Dendritic cell treated with granulocyte-macrophage colony-stimulating factor and Interleukin-4, amounts not matched to agents 40 ng/mL and 50 ng/mL, for 4 days (primary cell): ENCODE data around the gene POLA2.

ENCODE experiments used
- H3K27ac Mint-ChIP-seq: one replicate; pipeline ENCODE4 v1.8.0; 2022; ENCODE audit warnings: mild to moderate bottlenecking, mixed read lengths
- H3K27me3 Mint-ChIP-seq: one replicate; pipeline ENCODE4 v1.8.0; 2022; ENCODE audit warnings: mild to moderate bottlenecking, mixed read lengths
- H3K36me3 Mint-ChIP-seq: one replicate; pipeline ENCODE4 v1.8.0; 2022; ENCODE audit warnings: low read depth, mixed read lengths
- H3K4me1 Mint-ChIP-seq: one replicate; pipeline ENCODE4 v1.8.0; 2022; ENCODE audit warnings: low read depth, mixed read lengths
- H3K4me3 Mint-ChIP-seq: one replicate; pipeline ENCODE4 v1.8.0; 2022; ENCODE audit warnings: mild to moderate bottlenecking, moderate library complexity, mixed read lengths
- H3K9me3 Mint-ChIP-seq: one replicate; pipeline ENCODE4 v1.8.0; 2022; ENCODE audit warnings: mixed read lengths
- intact Hi-C: fragments of 100-400 bp; cut with micrococcal nuclease; formaldehyde crosslinking; loops from one replicate; pipeline ENCODE4 v1.15.0; 2022

Gene POLA2

DNA sequence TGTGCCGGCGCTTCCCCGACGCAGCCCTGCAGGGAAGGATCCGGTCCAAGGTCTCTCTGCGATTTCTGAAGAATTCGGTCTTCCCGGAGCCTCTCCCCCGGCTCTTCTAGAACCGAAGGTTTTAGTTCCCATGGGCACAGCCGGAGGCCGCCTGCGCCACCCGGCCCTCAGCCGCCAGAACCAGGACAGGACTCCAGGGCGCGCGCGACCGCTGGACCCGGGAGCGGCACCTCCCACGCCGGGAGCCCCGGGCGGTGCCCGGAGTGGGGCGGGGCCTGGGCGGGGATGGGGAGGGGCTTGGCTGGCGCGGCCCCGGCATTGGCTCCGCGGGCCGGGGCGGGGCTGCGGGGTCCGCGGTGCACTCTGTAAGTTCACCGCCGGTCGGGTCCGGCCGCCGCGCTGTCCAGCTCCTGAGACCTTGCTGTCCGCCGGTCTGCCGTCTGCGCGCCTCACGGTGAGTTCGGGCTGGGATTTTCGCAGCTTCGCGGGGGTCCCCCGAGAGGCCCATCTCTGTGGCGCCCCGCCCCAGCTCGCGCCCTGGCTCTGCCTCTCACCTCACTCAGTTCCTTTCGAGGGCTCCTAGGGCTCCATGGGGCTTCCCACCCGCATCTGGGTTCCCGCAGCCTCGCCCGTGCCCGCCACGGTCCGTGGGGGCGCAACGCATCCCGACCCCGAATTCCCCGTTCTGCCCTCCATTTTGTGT is 52.9 kb downstream of the POLA2 start, which contains the start of gene CDC42EP2:
TSS of gene CDC42EP2 (plus strand) at position 366 of the 703 bp plus-strand sequence. CDS start 6,033 bp downstream, outside the sequence.
- intact Hi-C loops, result loop anchor here (1.0 to 2.0 kb wide), 3 partner anchors 14 to 39 kb away; no protein-coding TSS in a partner anchor
- Mint-ChIP-seq H3K27ac (peak within 1 kb of the TSS; percentile 88), H3K27me3 (peaks cover 5% of the 10 kb centered on the region), H3K9me3 (no peaks in the 10 kb centered on the region), H3K4me3 (peak within 1 kb of the TSS; percentile 87), H3K4me1 (peaks cover 64% of the 10 kb centered on the region), H3K36me3 (peaks cover 12% of the 10 kb centered on the region)

- intact Hi-C loops, result loop anchor here (1.0 to 2.0 kb wide), 3 partner anchors 13 to 40 kb away; no protein-coding TSS in a partner anchor
- Mint-ChIP-seq H3K9me3 (no peaks in the 10 kb centered on the region), H3K4me1 (peaks cover 57% of the 10 kb centered on the region), H3K27ac (peak overlapping the region; percentile 88), H3K36me3 (peaks cover 12% of the 10 kb centered on the region), H3K27me3 (peaks cover 5% of the 10 kb centered on the region), H3K4me3 (peak overlapping the region; percentile 87)
Measured at GRCh38 chr11:65315204-65315865, 53.6 kb downstream of the POLA2 start.

DNA sequence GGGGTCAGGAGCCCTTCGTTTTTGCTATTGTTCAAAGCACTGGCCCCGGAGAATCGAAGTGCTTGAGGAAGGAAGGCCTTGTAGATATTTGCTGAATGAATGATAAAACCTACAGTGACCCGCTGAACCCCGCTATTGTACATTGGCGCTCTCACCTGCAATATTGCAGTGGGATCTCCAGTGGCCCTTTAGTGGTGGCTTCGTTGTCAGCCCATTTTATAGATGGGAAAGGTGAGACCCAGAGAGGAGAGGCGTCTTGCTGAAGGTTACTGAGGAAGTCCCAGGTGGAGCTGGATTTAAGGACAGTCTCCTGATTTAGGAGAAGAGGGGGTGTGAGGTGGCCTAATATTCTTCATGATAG is 54.1 kb downstream of the POLA2 start:
- no peaks in the 10 kb centered on the region for H3K9me3 Mint-ChIP-seq
- intact Hi-C loops, result loop anchor here (1.0 to 2.0 kb wide), 3 partner anchors 13 to 41 kb away; no protein-coding TSS in a partner anchor
- H3K4me3 Mint-ChIP-seq, result peak overlapping the region; percentile 87
- H3K36me3 Mint-ChIP-seq, result peaks cover 17% of the 10 kb centered on the region
- peaks cover 5% of the 10 kb centered on the region for H3K27me3 Mint-ChIP-seq
- H3K4me1 Mint-ChIP-seq, result peaks cover 52% of the 10 kb centered on the region
- peak overlapping the region; percentile 88 for H3K27ac Mint-ChIP-seq

DNA sequence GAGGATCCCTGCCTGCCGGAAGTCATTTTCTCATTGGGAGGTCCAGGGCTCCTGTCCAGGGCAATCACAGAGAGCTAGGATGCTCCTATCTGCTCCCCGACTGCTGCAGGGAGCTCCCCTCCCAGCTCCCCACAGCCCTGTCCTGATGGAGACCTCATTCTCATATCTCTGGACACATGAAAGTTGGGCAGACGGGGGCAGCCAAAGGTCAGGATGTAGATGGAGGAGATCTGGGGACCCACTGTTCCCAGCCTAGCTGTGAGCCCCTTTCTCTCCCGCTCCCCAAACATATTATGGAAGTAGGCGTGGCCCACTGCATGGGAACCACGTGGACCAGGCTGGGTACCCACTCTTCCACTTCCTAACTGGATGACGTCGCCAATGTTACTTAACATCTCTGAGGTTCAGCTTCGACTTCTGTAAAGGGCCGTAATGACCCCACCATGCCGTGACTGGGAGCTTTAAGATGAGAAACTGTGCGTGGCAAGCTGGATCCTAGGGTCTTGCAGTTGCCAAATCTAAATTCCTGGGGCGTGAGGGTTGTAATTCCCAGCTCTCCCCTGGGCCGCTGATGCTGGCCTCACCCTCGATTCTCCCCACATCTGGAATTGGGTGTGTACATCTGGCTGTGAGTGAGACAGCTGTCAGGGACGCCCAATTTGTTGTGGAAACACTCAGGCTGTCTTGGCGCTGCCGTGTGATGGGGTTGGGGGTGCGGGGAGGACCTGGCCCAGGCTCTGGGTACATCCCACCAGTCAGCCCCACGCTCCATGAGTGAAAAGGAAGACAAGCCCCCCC is 54.7 kb downstream of the POLA2 start:
- Mint-ChIP-seq H3K4me3 (peak overlapping the region; percentile 87), H3K4me1 (peaks cover 47% of the 10 kb centered on the region), H3K27ac (peak overlapping the region; percentile 88), H3K27me3 (peaks cover 5% of the 10 kb centered on the region), H3K9me3 (no peaks in the 10 kb centered on the region), H3K36me3 (peaks cover 23% of the 10 kb centered on the region)
- intact Hi-C loops, result no loop called here

DNA sequence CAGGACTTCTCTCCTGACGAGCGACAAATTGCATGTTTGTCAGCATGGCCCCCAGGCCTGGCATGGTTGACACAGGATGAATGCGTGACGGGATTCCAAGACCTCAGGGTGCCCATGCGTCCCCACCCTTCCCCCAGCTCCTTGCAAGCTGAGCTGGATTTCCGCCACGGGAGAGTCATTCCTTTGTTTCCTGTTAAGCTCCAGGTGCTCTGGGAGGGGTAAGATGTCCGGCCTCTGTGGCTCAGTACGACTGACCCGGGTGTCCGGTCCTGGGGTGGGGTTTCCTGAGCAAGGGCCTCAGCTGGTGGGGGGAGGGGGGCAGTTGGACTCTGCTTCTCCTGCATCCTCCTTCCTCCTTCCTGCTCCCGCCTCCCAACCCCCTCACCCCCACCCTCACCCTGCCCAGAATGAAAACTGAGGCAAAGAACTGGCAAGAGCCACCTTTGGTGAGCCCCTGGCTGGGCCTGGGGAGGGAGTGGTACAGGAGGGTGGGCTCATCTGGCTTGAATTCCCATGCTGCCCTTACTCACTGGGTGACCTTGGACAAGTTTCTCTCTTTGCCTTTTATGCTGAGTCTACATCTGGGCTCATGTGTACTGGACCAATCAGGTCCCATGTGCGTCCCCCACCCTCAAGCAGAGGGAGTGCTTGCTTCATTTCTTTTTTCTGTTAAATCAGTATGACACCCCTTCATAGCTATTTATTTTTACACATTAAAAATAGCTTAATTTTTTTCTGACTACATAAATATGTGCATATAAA is 55.4 kb downstream of the POLA2 start:
- Mint-ChIP-seq H3K4me1 (peaks cover 39% of the 10 kb centered on the region), H3K27me3 (peaks cover 5% of the 10 kb centered on the region), H3K27ac (no peak overlapping the region), H3K9me3 (no peaks in the 10 kb centered on the region), H3K4me3 (no peak overlapping the region), H3K36me3 (peaks cover 31% of the 10 kb centered on the region)
- intact Hi-C loops, result no loop called here

GRCh38 chr11:65320386-65321075 is 58.8 kb downstream of the POLA2 start:
- no peak overlapping the region for H3K27ac Mint-ChIP-seq
- intact Hi-C loops, result no loop called here
- H3K9me3 Mint-ChIP-seq, result no peaks in the 10 kb centered on the region
- H3K27me3 Mint-ChIP-seq, result no peaks in the 10 kb centered on the region
- no peak overlapping the region for H3K4me3 Mint-ChIP-seq
- H3K4me1 Mint-ChIP-seq, result peaks cover 19% of the 10 kb centered on the region
- peaks cover 42% of the 10 kb centered on the region for H3K36me3 Mint-ChIP-seq

DNA sequence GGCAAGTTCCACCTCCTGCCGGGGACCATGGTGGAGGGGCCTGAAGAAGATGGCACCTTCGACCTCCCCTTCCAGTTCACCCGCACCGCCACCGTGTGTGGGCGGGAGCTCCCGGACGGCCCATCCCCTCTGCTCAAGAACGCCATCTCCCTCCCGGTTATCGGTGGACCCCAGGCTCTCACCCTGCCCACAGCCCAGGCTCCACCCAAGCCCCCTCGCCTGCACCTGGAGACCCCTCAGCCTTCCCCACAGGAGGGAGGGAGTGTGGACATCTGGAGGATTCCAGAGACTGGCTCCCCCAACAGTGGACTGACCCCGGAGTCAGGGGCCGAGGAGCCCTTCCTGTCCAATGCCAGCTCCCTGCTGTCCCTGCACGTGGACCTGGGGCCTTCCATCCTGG is 59.3 kb downstream of the POLA2 start:
- intact Hi-C loops, result no loop called here
- Mint-ChIP-seq H3K27ac (no peak overlapping the region), H3K4me1 (peaks cover 14% of the 10 kb centered on the region), H3K27me3 (peaks cover under 1% of the 10 kb centered on the region), H3K9me3 (no peaks in the 10 kb centered on the region), H3K4me3 (no peak overlapping the region), H3K36me3 (peaks cover 42% of the 10 kb centered on the region)

DNA sequence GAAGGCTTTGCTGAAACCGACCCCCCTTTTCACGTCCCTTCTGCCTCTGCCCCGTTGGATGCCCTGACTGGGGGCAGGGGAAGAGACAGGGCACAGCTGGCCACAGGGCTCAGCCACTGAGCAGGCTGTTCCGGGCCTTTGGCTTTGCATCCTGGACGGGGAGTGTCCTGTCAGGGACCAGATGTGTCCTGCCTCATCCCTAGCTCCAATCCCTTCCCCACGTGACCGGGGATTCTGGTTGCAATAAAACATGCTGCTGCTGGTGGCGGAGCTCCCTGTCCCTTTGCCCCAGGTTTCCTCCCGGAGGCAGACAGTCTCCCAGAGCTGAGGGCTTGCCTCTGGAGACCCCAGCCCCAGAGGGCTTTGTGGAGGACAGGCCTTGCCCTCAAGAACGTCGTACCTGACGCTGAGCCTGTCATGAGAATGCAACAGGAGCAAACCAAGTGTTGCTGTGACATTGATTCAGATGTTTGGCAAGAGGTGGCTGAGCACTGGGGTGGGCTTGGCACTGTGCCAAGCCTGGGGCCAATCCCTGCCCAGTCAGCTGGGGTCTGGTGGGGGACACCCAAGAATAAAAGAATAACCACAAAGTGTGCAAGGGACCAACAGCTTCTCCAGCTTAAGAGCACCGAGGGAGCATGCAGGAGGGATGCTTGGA is 60.2 kb downstream of the POLA2 start:
- peaks cover 3% of the 10 kb centered on the region for H3K27me3 Mint-ChIP-seq
- H3K27ac Mint-ChIP-seq, result no peak overlapping the region
- intact Hi-C loops, result no loop called here
- H3K9me3 Mint-ChIP-seq, result no peaks in the 10 kb centered on the region
- peaks cover 5% of the 10 kb centered on the region for H3K4me1 Mint-ChIP-seq
- no peak overlapping the region for H3K4me3 Mint-ChIP-seq
- H3K36me3 Mint-ChIP-seq, result peaks cover 42% of the 10 kb centered on the region

- peaks cover 41% of the 10 kb centered on the region for H3K36me3 Mint-ChIP-seq
- H3K9me3 Mint-ChIP-seq, result no peaks in the 10 kb centered on the region
- H3K4me3 Mint-ChIP-seq, result no peak overlapping the region
- peaks cover 3% of the 10 kb centered on the region for H3K27me3 Mint-ChIP-seq
- no peak overlapping the region for H3K27ac Mint-ChIP-seq
- peaks cover 5% of the 10 kb centered on the region for H3K4me1 Mint-ChIP-seq
- intact Hi-C loops, result no loop called here
Measured at GRCh38 chr11:65323813-65324212, 62.1 kb downstream of the POLA2 start.

DNA sequence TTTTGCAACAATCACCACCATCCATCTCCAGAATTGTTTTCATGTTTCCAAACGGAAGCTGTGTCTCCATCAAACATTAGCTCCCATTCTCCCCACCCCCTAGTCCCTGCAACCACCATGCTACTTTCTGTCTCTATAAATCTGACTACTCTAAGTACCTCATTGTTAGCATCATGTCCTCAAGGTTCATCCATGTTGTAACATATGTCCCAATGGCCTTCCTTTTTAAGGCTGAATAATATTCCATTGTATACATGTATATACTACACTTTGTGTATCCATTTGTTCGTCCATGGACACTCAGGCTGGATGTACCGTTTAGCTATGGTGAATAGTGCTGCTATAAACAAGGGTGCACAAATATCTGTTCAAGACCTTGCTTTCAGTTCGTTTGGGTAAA is 63.7 kb downstream of the POLA2 start:
- Mint-ChIP-seq H3K4me1 (peaks cover 13% of the 10 kb centered on the region), H3K27me3 (peaks cover 3% of the 10 kb centered on the region), H3K9me3 (no peaks in the 10 kb centered on the region), H3K36me3 (peaks cover 35% of the 10 kb centered on the region), H3K4me3 (no peak overlapping the region), H3K27ac (no peak overlapping the region)
- intact Hi-C loops, result no loop called here

- intact Hi-C loops, result no loop called here
- Mint-ChIP-seq H3K27ac (no peak overlapping the region), H3K9me3 (no peaks in the 10 kb centered on the region), H3K36me3 (peaks cover 19% of the 10 kb centered on the region), H3K27me3 (peaks cover 3% of the 10 kb centered on the region), H3K4me1 (peaks cover 13% of the 10 kb centered on the region), H3K4me3 (no peak overlapping the region)
Measured at GRCh38 chr11:65327021-65327420, 65.3 kb downstream of the POLA2 start.

DNA sequence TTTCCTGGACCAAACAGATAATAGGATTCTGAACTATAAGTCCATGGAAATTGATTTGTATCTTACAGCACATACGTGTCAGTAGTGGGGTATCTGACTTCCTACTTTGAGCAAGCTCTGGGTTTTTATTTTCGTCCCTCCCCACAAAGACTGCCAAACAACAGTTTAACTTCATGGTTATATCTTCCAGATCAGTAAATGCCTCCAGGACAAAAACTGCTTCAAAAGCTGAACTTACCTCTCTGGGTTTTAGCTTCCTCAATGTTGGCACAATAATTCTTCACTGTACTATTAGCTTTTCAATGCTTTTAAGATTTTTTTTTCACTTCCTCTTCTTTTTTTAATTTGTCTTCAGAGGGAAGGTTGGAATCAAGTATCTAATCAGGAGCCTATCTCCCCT is 67.7 kb downstream of the POLA2 start:
- intact Hi-C loops, result loop anchor here (2.0 kb wide), 1 partner anchor 15 kb away; the partner anchor contains the start of gene CDC42EP2
- H3K9me3 Mint-ChIP-seq, result no peaks in the 10 kb centered on the region
- peaks cover 15% of the 10 kb centered on the region for H3K4me1 Mint-ChIP-seq
- H3K27ac Mint-ChIP-seq, result peak overlapping the region; percentile 84
- H3K27me3 Mint-ChIP-seq, result peaks cover 3% of the 10 kb centered on the region
- peaks cover 8% of the 10 kb centered on the region for H3K36me3 Mint-ChIP-seq
- H3K4me3 Mint-ChIP-seq, result peak overlapping the region; percentile 48
